GM18502 (cell line): ENCODE results near the gene DYNC2I2.

ENCODE experiments used
- ATAC-seq: cut with Tn5 transposase; IDR thresholded peaks from one replicate; pipeline ENCODE4 v1.9.1; 2021; ENCODE audit warnings: mild to moderate bottlenecking; ENCODE audit not compliant: unreplicated experiment, poor library complexity

Gene DYNC2I2

DNA sequence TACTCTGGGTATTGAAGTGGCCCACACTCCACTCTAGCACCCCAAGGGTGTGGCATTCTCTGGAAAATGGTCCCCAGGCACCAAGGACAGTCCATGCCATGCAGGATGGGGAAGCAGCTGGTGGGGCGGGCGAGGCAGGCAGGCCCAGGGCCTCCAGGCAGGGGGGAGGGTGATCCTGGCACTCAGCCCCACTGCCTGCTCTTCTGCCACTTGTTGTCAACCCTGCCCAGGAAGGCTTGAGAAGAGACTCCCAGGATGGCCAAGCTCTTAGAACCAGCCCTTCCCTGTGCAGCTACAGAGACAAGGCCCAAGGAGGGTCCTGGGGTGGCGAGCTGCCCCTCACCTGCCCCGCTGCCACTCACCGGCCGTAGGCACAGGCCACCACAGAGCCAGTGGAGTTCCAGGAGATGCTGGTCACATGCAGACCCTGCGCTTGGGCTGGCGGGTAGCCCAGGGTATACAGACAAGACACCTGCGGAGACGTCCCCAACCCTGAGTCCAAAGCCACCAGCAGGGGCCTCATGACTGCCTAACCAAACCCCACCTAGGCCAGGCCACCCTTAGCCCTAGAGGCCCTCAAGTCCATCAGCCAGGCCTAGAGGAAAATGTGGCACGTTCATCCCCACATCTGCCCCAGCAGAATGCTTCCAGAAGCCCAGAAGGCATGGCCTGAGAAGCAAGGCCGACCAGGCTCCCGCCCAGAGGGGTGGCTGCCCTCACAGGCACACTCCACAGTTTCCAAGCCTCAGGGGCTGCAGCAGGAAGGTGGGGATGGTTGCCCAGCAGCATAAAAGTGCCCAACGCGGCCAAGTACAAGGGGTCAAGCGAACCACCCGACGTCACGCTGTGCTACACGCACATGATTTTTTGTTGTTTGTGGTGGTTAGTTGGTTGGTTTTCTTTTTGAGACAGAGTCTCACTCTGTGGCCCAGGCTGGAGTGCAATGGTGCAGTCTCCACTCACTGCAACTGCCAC lies 19.8 kb downstream of the DYNC2I2 start:
- ATAC-seq: no peak

DNA sequence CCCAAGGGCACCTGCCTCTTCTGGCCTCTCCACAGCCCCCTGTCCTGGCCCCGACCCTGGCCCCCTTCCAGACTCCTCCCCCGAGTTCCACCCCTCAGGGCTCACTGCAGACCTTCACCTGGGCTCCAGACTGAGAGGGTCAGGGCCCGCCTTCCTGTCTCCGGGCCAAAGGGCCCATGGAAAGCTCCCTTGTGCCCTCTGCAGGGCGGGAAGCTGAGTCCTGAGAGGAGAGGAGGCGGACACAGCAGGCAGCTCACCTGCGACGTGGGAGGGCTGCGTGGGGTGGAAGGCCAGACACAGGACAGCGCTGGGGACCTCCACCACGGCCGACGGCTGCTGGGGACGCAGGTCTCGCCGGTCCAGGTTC lies 20.6 kb downstream of the DYNC2I2 start:
- no peak for ATAC-seq

DNA sequence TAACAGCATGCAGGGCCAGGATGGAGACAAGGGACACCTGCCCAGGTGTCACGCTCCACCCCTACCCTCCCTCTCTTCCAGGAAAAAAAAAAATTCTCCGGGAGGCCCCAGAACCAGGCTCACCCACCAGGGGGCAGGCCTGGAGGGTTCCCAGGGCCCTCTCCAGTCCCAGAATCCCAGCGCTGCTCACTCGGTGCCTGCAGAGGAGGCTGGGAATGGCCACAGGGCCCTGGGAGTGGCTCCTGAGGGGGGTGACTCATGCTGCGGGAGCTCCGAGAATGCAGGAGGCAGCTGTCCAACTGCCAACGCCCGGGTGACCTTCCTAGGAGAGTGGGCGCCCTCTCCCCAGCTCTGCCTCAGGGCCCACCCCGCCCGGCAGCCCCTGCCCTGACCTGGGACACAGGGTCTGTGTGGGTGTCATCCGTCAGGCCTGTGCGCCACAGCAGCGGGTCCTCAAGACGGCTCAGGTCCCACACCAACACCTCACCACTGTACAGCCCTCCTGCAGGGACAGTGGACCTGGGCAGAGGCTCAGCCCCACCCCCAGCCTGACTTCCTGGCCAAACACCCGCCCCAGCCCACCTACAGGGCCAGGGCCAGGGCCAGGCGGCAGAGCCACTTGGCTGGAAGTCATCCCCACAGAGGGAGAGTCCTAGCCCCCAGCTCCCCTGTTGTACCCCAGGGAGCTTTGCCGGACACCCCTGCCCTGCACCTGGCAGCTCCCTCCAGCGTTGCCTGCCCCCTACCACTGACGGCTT lies 21.2 kb downstream of the DYNC2I2 start:
- ATAC-seq: no peak

DNA sequence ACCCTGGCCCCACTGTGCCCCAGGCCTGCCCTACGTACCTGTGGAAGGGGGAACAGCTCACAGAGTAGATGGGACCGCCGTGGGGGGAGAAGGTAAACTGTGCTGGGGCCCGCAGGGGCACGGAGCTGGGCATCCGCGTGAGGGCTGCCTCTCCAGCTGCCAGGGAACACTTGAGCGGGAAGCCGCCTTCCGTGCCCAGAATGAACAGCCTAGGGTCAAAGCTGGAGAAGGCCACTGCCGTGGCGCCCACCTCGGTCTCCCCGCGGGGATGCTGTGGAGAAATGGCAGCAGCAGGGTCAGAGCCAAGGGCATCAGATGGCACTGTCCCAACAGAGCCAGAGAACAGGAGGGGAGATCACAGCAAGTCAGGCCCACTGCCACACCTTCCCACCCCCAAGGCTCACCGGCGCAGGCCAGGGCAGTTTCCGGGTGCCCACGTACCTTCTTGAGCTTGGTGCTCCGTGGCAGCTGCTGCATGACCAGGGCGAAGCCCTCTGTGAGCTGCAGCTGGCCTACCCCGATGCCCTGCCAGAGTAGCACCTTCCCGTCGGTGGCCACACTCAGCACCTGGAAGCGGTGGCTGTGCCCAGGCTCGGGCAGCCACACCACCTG lies 21.9 kb downstream of the DYNC2I2 start:
- ATAC-seq: no peak

- ATAC-seq: no peak
Measured at GRCh38 chr9:128634111-128634510, 22.5 kb downstream of the DYNC2I2 start.

GRCh38 chr9:128633601-128634000 lies 23.0 kb downstream of the DYNC2I2 start:
- no peak for ATAC-seq

- no peak for ATAC-seq
Measured at GRCh38 chr9:128633057-128633456, 23.6 kb downstream of the DYNC2I2 start.

DNA sequence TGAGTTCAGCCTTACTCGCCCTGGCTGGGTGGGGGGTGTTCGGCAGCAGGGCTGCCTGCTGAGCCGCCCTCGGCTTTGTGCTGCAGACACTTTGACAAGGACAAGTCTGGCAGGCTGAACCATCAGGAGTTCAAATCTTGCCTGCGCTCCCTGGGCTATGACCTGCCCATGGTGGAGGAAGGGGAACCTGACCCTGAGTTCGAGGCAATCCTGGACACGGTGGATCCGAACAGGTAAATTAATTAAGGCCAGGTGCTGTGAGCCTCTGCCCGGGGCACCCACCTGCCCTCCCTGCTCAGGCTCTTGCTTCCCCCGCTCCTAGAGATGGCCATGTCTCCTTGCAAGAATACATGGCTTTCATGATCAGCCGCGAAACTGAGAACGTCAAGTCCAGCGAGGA lies 24.2 kb downstream of the DYNC2I2 start:
- no peak for ATAC-seq

DNA sequence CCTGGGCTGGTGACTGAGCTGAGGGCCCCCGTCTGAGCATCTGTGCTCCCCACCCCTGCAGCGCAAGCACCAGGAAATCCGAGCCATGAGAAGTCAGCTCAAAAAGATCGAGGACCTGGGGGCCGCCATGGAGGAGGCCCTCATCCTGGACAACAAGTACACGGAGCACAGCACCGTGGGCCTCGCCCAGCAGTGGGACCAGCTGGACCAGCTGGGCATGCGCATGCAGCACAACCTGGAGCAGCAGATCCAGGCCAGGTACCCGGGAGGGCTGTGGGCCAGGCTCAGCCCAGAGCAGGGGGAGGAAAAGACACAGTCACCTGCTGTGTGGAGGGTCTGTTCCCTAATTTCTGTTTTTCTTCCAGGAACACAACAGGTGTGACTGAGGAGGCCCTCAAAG lies 24.6 kb downstream of the DYNC2I2 start:
- no peak for ATAC-seq

- no peak for ATAC-seq
Measured at GRCh38 chr9:128631636-128632035, 25.0 kb downstream of the DYNC2I2 start.

DNA sequence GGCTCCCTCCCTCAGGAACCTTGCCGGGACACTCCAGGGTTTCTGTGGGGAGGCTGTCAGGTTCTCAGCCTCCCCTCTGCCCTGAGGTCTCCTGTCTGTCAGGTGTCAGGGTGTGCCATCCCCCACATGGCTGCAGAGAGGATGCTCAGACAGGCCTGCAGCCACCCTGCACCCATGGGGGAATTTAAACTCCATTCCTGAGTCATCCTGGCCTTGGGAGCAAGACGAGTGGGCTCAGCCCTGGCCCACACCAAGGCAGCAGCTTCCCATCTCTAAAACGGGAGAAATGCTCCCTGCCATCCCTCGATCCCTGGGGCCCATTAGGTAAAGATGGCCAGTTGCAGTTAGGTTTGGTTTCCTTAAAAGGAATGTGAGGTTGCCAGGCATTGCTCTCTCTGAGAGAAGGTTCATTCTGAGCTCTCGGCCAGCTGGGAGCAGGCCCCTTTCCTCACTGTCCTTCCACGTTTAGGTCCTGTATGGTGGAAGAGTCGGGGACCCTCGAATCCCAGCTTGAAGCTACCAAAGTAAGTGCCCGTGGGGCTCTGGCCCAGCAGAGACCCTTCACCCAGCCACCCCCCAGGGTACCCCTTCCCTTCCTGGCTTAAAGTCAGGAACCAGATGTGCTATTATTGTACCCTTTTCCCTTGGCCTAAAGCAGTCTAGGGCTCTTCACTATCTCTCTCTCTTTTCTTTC lies 26.6 kb downstream of the DYNC2I2 start:
- no peak for ATAC-seq

GRCh38 chr9:128629136-128629535 lies 27.5 kb downstream of the DYNC2I2 start:
- no peak for ATAC-seq

DNA sequence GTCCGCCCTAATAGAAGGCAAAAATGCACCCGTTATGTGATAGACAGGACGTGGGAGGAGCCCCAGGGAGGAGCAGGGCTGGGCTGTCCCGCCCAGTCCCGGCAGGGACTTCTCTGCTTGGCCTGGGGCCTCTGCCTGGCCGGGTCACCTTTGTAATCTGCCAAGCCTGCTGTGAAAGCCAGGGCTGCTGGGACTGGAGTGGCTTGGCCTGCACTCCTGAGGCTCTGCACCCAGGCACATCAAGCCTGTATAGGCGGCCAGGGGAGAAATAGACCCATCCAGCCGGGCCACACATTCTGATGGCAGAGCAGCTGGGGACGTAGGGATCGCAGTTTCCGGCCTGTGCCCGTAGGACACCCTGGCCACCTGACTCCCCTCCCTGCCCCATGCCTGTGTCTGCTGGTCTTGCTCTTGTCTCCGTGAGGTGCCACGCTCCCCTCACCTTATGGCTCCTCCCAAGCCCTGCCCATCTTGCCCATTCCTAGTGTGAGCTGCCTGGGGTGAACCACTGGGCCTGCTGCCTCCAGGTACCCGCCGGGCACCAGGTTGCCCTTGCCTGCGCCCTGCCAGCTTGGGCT lies 28.1 kb downstream of the DYNC2I2 start:
- ATAC-seq: no peak

DNA sequence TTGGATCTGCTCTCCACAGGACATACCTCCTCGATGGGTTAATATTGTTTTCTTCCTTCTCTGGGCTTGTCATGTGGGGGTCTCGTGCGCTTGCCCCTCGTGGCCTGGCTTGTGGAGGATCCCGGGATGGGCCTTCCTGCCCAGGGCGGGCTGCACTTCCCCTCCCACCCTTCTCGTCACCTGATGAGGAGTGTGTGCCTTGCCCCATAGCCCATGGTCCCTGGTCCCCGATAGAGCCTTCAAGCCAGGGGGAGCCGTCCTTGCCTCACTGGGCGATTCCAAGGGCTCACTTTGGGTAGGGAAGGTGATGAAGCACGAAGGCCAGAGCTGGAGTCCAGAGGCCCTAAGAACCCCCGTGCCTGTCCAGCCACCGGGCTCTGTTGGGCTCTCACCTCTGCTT lies 28.7 kb downstream of the DYNC2I2 start:
- no peak for ATAC-seq

GRCh38 chr9:128627127-128627715 lies 29.4 kb downstream of the DYNC2I2 start:
- ATAC-seq: no peak

DNA sequence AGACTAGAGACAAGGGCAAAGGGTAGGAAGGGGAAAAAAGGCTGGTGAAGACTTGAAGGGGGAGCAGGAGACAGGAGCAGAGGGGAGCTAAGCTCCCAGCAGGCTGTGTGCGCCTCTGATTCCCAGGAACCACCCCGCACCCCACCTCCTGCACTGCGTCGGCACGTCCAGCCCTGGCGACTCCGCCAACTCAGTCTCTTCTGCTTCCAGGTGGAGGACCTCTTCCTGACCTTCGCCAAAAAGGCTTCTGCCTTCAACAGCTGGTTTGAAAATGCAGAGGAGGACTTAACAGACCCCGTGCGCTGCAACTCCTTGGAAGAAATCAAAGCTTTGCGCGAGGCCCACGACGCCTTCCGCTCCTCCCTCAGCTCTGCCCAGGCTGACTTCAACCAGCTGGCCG lies 30.5 kb downstream of the DYNC2I2 start:
- no peak for ATAC-seq

DNA sequence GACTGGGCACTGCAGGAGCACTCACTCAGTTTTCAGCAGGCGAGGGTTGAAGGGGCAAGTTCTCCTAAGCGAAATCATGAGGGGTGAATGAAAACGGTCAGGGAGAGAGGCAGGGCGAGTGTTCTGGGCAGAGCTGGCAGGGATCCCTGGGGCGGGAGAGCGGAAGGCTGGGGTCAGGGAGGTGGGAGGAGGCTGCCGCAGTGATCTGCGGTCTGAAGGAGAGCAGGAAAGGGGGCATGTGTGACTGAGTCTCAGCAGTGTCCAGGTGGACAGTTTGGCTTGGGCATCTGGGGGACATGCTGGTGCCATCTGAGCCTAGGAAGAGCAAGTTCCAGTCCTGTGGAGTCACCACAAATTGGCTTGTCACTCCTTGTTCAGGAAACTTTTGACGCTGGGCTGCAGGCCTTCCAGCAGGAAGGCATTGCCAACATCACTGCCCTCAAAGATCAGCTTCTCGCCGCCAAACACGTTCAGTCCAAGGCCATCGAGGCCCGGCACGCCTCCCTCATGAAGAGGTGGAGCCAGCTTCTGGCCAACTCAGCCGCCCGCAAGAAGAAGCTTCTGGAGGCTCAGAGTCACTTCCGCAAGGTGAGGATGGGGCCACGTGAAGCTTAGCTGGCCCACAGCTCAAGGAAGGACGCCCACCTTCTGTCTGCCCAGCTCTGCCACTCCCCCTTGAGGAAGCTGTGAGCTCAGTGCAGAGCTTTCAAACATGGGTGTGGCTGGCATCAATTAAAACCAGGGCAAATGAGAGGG lies 31.1 kb downstream of the DYNC2I2 start:
- ATAC-seq: no peak

DNA sequence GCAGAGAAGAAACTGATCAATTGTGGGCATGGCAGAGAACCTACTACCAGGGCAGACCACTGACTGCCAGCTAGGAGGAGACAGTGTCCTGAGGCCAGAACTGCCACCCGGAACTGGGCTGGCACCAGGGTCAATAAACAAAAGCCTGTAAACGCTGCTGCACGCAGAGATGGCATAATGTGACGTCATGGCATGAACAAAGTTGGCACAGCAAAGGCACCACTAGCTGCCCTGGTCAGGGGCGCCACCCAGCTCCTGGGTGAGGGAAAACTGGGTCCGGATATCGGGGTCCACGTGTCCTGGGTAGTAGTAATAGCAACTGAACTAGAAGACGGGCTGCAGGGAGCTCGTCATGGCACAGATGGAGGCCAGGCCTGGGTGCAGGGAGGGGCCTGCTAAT lies 32.1 kb downstream of the DYNC2I2 start:
- no peak for ATAC-seq
